HG03520 (cell line): ENCODE results near the gene CTNNBL1.

Experiments
- ATAC-seq: cut with Tn5 transposase; IDR thresholded peaks from one replicate; pipeline ENCODE4 v1.9.1; 2021; ENCODE audit warnings: mild to moderate bottlenecking, moderate library complexity; ENCODE audit not compliant: unreplicated experiment

CTNNBL1 gene

DNA sequence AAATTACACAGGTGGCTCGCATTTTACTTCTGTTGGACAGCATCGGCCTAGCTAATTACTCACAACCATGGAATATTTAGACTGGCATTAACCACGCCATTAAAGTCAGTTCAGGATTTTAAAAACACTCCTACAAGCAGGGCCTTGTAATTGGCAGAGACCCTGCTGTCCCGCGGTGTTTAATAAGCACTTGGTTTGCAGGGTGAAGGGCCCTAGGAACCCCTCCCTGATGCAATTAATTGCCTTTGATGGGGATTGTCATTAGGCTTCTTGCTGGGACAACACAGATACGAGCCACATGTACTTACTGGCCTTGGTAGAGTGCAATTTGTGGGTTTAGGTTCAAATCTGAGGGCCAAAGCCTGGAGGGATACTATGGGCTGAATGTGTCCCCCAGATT, 201.3 kb downstream of the CTNNBL1 start:
- no peak for ATAC-seq

DNA sequence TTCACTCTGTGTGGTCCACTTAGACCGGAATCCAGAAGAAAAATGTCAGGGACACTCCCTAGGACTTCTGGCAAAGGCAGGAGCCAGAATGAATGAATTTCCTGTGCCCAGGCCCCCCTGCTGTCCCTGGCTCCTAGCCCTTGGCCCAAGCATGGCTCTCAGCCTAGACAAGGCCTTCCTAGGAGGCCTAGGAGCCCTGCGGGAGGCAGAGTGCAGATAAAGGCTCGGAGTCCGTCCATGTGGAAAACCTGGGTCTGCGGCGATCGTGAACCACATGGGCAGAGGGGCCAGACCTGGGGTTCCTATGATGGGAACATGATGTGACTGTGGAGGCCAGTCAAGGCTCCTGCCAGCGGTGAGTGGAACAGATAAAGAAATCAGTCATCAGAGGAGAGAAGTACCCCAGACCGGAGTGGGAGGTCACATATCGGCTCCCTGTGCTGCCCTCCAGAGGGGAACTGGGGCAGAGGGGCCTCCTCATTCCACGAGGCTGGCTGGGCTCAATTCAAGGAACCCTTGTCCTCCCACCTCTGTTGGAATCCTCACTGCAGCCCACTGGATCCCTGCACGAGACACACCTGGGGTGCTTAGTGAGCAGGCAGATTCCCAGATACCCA, 203.2 kb downstream of the CTNNBL1 start:
- ATAC-seq: no peak

DNA sequence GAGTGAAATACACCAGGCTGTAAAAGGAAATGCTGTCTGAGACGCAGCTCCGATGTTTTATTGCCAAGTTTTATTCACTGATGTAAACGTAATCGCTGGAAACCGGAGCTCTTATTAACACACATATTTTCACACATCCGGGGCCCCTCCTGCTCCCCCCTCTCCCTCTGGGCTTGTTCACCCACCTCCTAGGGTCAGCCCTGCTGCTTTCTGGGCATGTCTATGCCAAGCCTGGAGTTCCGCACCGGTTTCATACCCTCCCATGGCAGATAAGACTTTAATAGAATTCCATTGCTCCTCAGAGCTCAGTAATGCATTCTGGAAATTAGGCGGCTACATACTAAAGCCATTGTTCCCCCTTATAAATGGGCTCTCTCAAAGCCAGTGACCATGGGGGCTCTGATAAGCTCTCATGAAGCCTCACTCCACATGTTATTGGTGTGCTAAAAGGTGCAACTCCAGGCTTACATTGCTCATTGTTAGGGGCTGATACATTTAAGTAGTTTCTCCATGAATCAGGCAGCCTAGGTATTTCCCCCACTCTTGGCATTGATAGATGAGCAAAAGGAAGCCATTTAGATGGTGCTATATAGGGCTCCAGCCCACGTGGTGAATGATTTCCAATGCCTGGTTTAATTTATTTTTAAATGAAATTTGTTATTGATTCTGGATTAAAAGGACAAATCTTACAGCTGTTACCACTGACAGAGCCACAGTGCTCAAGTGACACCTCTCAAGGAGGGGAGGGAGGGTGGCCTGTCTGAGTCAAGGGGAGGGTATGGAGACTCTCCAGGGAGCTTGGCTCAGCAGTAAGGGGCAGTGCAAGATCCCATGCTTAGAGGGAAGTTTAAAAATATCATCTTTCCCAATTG, 204.6 kb downstream of the CTNNBL1 start:
- no peak for ATAC-seq

DNA sequence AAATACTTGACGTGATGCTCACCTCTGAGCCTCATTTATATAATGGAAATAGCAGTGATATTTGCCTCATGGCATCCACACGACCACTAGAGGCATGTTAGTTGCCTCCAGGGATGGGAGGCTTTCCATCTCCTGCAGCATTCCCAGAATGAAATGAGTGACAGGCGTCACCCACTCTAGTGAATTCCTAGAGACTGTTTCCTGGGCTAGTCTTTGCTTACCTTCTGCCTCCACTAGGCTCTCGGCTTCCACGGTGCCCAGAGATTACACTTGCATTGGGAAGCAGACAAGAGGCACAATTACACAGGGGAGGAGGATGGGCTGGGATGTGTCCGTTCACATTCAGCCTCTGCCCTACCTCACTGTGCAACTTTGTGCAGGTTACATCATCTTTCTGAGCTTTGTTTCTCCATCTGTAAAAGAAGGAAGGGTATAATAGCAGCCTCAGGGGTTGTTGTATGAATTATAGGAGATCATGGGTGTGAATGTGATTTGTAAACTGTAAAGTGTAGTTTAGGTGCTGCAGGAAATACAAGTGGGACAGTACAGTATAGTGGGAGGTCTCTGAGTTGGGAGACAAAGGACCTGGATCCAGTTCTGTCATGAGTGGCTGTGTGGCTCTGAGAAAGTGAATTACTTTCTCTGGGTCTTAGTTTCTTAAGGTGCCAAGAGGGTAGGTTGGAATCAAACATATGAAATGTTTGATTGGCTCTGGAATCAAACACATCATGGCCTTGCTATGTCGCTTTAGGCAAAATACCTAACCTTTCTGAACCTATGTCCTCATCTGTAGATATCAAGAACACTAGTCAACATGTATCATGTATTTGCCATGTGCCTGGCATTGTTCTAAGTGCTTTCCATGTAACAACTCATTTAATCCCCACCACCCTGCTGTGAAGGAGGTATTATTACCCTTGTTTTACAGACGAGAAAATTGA, 205.5 kb downstream of the CTNNBL1 start:
- ATAC-seq: no peak

DNA sequence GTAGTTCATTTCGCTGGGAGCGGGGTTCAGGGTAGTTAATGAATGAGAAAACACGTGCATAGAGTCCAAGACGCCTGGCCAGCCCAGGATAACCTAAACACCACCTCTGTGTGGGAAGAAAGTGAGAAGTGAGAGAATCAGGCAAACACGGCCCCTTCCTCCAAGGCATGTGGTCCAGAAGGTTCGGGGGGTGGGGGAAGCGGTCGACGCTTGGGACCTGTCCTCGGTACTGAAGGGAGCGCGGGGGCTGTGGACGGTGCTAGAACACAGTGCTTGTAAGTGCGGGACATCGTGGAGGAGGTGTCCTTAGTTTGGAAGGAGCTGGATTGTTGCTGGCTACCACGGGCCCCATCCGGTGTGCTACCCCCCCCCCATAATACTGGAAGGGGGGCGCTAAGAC, 207.4 kb downstream of the CTNNBL1 start:
- no peak for ATAC-seq

DNA sequence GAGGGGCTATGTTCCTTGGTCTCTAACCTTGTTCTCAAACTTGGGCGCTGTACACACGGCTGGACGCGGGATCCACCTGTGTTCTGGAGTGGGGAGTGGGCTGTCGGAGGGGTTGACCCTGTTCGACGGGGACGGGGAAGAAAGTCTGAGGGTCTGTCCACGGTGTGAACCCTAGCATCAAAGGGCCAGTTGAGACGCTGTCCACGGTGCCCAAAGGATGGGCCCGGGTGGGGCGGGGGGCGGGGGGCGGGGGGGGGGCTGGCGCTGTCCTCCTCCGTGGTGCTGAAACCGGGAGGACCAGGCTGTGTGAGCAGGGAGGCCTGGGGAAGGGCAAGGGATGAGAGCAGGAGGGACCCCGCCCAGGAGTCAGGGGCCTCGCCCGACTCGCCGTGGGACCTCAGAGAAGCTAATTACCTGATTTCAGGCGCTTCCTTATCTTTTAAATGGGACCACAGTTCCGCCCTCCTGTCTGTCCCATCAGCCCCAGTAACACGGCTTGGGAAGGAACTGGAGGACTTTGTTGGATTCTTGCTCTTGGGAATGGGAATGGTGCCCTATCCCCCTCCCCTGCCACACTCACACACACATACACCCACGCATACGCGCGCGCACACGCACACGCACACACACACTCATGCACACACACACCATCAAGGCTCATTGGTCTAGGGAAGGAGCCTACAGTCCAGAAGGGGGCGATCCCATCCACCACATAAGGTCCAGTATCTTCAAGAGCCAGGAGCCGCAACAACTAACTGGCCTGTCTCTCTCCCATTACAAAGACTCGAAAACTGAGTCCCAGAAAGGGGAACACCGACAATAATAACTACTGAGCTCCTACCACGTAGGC, 208.0 kb downstream of the CTNNBL1 start:
- no peak for ATAC-seq

DNA sequence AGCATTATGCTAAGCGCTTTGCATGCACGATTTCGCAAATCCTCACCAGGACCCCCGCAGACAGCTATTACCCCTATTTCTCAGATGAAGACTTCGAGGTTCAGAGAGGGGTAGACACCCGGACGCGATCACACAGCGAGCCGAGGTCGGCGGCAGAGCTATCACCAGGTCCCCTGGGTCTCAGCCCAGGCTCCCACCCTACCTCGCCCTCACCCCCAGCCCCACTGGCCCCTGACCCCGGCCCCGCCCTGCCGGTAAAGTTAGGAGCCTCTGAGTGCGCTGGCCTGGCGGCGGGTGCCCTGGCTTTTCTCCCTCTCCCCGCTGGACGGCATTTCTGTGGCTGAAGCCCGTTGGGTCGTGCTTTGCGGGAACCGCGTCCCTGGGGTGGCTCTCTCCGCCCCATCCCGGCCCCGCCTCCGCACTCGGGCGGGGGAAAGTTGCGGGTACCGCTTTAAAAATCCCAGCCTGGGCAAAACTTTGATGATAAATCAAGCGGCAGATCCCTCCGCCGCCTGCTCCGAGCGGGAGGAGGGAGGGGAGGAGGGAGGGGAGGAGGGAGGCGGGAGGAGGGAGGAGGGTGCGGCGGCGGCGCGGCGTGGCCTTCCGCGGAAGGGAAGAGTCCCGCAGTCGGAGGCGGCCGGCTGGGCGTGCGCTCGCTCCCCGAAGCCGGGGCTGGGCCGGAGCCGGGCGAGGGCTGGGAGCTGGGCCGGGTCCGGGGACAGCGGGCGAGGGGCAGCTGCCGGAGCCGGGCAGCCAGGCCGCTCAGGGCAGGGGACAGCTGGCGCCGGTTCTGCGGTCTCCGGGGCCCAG, 208.9 kb downstream of the CTNNBL1 start, which contains the start of gene VSTM2L:
TSS of gene VSTM2L (plus strand) at position 624 of the 810 bp plus-strand sequence. CDS start 224 bp downstream, outside the sequence.
- ATAC-seq: no peak

DNA sequence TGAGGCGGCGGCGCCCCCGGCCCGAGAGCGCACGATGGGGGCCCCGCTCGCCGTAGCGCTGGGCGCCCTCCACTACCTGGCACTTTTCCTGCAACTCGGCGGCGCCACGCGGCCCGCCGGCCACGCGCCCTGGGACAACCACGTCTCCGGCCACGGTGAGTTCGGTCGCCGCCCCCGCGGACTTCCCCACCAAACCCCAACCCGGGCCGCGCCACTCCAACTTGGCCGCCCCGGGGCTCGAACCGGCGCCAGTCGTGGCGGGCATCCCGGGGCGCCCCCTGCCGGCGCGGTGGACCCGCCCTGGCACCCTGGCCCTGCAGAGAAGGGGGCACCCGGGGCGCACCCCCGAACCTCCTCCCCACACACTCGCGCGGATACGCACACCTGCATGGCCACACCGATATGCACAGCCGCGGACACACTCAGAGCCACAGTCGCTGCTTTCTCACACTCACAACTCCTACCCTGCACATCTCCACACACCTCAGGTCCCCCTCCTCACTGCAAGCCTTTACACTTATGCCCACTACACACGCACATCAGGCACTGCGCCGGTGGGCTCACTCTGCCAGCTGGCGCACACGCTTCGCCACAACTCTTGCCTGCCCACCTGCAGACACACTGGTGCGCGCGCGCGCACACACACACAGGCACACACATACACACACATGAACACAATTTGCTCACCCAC, 209.6 kb downstream of the CTNNBL1 start:
- ATAC-seq: no peak

DNA sequence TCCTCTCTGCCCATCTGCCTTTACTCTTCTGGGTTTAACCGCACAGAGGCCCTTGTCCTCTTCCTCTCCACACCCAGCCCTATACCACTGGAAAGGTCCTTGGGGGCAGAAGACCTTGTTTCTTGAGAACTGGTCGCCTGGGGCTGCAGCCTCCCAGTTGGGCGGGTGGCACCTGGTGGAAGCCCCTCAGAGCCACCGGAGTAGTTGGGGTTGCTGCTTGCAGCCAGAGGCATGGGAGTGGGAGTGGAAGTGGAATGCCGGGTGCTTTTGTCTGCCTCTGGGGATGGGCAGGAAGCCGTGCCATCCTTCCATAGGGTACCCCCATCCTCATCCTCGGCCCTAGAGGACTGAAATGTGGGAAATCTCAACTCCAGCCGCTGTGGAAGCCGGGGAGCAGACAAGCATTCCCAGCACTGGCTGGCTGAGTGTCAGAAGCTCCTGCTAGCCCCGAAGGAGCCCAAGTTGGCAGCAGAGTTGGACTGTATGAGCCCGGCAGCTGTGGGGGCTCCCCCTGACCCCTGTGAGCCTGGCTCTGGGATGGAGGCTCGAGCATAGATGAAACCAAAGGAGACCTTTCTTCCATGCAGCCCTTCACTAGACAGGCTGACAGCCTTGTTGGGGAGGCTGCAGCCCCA, 210.3 kb downstream of the CTNNBL1 start:
- ATAC-seq: no peak

DNA sequence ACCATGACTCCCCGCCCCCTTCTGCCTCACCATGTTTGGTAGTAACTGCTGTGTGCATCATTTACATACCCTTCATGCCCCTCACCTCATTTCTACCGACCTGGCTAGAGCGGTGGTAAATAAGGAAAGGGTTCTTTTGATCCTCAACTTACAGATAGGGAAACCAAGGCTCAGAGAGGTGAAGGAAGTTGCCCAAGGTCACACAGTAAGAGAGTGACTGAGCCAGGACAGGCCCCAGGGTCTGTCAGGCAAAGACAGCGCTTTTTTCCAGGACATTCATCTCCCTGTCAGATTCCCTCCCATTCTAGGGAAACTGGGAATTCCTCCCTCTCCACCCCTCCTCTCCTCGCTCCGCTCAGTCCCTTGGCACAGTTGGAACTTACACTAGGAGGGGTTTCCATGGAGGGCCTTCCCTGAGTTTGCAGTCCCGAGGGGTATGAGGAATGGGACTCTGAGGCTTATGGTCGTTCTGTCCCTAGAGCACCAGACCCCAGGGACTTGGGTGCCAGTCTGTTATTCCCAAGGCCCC, 211.1 kb downstream of the CTNNBL1 start:
- ATAC-seq: no peak

DNA sequence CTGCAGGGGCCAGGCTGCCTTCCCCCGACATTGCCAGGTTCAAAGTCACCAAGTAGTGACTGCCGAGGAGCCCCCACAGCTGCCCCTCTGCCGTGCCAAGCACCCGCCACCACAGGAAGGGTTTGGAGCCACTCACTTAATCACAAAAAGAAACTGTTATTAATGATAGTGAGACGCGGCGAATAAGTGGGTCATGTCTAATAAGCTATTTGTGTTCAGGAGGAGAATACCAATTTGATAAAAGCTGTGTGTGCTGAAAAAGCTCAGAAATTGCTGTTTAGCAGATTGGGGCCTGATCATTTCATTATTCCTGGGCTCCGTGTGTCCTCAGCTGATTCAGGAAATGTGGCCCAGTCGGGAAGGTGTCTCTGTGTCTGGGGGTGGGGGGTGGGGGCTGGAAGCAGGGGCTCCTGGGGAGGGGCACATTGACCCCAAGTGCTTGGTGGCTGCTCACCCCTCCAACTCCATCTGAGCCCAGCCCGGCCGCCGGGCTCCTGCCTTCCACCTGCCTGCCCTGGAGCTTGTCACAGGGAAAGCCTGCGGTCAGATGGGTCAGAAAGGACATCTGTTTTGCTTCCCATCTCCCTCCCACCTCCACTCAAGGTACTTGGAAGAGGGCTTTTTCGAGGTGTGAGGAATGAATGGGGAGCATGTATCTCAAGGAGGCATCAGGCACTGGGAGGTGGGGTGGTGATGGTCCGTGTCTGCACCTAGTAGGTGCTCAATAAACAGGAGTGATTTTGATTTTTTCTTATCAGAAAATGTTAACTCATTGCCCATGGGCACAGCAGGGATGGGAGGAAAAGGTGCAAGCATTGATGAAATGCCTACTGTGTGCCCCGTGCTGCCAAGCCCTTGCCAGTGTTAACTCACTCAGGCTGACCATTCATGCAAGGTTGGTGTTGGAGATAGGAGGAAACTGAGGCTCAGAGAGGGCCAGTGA, 212.1 kb downstream of the CTNNBL1 start:
- no peak for ATAC-seq

DNA sequence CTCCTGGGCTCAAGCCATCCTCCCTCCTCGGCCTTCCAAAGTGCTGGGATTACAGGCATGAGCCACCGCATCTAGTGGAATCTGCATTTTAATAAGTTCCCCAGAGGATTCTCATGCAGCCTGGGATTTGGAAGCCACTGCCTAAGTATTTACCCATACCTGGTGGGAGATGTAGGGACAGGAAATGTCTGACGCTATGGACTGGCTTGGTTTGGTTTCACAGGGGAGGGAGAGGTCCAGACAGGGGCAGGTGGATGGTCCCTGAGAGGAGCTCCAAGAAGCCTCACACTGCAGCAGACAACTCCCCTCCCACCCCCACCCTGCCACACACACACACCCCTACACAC, 213.5 kb downstream of the CTNNBL1 start:
- no peak for ATAC-seq

DNA sequence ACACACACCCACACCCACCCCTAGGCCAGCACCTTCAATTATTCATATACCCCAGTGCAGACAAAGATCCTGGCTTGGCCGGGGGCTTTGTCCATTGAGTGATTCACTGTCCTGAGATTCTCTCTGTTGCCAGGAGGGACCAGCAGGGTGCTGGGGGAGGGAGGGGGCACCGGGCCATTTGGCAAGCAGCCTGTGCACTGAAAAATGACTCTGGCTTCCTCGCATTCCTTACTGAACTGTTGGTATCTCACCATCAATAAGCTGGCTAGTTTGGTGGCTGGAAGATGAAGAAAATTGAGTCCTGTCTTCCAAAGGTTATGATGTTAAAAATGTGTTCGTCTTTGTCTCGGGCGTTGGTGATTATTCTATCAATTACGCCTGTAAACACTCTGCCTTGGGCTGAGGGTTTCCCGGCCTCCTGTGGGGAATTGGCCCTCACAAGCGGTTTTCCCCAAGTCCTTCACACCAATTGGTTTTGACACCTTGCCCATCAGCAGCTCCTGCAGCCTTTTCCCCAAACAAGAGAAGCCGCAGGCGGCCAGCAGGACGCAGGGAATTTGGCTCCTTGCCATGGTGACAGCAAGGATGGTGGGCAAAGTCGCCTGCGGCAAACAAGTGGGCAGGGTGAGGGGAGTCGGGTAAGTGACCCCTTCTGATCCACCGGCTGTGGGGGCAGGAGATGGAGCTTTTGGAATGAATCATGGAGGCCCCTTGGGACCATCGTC, 214.0 kb downstream of the CTNNBL1 start:
- no peak for ATAC-seq

DNA sequence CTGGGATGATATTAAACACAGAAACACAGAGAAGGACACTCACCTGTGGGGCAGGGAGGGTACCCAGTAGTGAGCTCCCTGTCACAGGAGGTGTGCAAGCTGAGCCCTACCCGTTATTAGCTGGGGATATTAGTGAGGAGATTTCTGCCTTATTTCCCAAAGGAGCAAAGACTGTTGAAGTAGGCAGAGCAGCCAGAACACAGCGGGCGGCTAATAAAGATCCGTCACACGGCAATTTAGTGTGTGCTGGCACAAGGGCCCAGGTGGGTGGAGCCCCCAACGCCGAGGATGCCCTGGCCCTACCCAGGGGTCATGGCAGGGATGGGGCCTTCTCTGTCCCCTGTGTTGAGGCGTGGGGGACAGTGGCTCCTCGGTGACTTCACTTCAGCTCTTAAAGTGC, 217.4 kb downstream of the CTNNBL1 start:
- ATAC-seq: no peak

DNA sequence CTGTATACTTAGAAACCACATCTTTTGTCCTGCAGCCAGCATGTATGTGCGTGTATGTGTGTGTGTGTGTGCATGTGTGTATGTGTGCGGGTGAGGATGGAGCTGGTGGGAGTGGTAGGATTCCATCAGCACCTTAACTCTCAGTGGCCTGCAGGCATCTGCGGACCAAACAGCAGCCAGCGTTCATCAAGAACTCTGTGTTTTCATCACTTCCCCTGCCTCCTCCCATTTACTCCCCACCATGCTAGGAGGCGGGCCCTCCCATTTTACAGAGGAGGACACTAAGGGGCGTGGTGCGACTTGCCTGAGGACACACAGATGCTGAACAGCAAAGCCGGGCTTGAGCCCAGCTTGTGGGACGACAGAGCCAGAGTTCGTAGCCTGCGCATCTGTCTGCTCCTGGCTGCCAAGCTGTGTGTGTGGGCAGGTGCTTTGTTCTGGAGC, 218.0 kb downstream of the CTNNBL1 start:
- no peak for ATAC-seq

DNA sequence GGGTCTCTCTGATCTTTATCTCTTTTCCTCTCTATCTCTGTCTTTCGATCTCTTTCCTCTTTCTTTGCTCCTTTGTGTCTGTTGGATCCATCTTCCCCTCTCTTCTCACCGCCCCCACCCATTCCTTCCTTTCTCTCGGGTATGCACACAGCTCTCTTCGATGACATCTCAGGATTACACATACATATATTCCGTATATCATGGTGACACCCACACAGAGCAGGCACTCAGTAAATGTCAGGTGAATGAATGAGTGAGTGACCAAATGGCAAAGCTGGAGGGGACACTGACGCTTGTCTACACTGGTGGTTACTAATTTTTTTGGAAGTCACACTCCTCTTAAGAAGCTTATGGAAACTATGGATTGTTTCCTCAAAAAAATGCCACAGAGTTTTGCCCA, 219.0 kb downstream of the CTNNBL1 start:
- no peak for ATAC-seq
